Activated T-helper 1 cell treated with Interleukin-2 at 50 U/mL for 16 hours (primary cell): ENCODE measurements around the gene PRR5.

Source experiments
- DNase-seq: peaks from one replicate; pipeline ENCODE4 v3.0.0-alpha.2; 2020; ENCODE audit warnings: low read depth

PRR5 gene

GRCh38 chr22:44693145-44693544 is 8.9 kb upstream of the PRR5 start:
- DNase-seq = no peak

- no peak for DNase-seq
Observed at GRCh38 chr22:44693756-44694155, 8.2 kb upstream of the PRR5 start.

- DNase-seq = peak; percentile 71
Observed at GRCh38 chr22:44697423-44698141, 4.4 kb upstream of the PRR5 start.

GRCh38 chr22:44698531-44699421 is 3.2 kb upstream of the PRR5 start:
- no peak for DNase-seq

- DNase-seq = no peak
Observed at GRCh38 chr22:44700456-44700855, 1.5 kb upstream of the PRR5 start.

GRCh38 chr22:44701187-44701790 is 715 bp upstream of the PRR5 start:
- DNase-seq = no peak

- no peak for DNase-seq
Observed at GRCh38 chr22:44702479-44703198, 635 bp downstream of the PRR5 start.

GRCh38 chr22:44703255-44703870 is 1.4 kb downstream of the PRR5 start:
- DNase-seq = no peak

GRCh38 chr22:44704159-44705021 is 2.4 kb downstream of the PRR5 start:
- no peak for DNase-seq

GRCh38 chr22:44705022-44705297 is 3.0 kb downstream of the PRR5 start:
- DNase-seq = no peak

GRCh38 chr22:44706488-44706887 is 4.5 kb downstream of the PRR5 start:
- DNase-seq = no peak

- no peak for DNase-seq
Observed at GRCh38 chr22:44707178-44707577, 5.2 kb downstream of the PRR5 start.

GRCh38 chr22:44707752-44708151 is 5.7 kb downstream of the PRR5 start:
- DNase-seq = no peak

GRCh38 chr22:44709881-44710392 is 7.9 kb downstream of the PRR5 start:
- DNase-seq = no peak

GRCh38 chr22:44710474-44711240 is 8.7 kb downstream of the PRR5 start:
- DNase-seq = no peak

GRCh38 chr22:44711241-44711560 is 9.2 kb downstream of the PRR5 start:
- no peak for DNase-seq

- DNase-seq = no peak
Observed at GRCh38 chr22:44711690-44712555, 9.9 kb downstream of the PRR5 start.

GRCh38 chr22:44712962-44713361 is 11.0 kb downstream of the PRR5 start:
- DNase-seq = no peak

GRCh38 chr22:44714703-44715350 is 12.8 kb downstream of the PRR5 start:
- DNase-seq = no peak
